HEK293 (cell line): ENCODE data around the gene KRAS.

Source experiments
- CTCF ChIA-PET: fragments of 350-600 bp; formaldehyde crosslinking; extraction: SDS; loops from one replicate; lab custom pipeline; 2021; ENCODE audit warnings: antibody characterized with exemption; lab: Yijun Ruan, JAX
- POLR2A ChIA-PET: fragments of 300-600 bp; formaldehyde crosslinking; extraction: SDS; loops from one replicate; lab custom pipeline; 2020; ENCODE audit warnings: antibody characterized with exemption, inconsistent platforms; lab: Yijun Ruan, JAX
- H3K27ac ChIP-seq: fragments of 200-500 bp; sonication (Bioruptor generic); 2 replicates; pipeline ENCODE4 v1.5.1; 2014; ENCODE audit warnings: low read depth, low read length, control low read depth, inconsistent platforms; ENCODE audit errors: extremely low read depth
- H3K36me3 ChIP-seq, 2 experiments: fragments of 200-500 bp in 1 of 2; sonication (Bioruptor generic) in 1 of 2; 1 replicate in 1 of 2; 2 replicates in 1 of 2; pipeline ENCODE4 v1.5.1; 2014 to 2017; ENCODE audit warnings: inconsistent platforms in 2 of 2, low read length in 2 of 2; ENCODE audit not compliant: control insufficient read depth in 2 of 2, insufficient read depth in 1 of 2
- H3K4me1 ChIP-seq: fragments of 200-500 bp; sonication (Bioruptor generic); 2 replicates; pipeline ENCODE4 v1.5.1; 2014; ENCODE audit warnings: mild to moderate bottlenecking, low read length, inconsistent platforms; ENCODE audit not compliant: control insufficient read depth, insufficient read depth
- H3K4me3 ChIP-seq: 2 replicates; pipeline ENCODE4 v1.5.1; 2011; ENCODE audit warnings: low read depth, mild to moderate bottlenecking, control low read depth, low read length, moderate library complexity
- H3K9me3 ChIP-seq: fragments of 200-500 bp; sonication (Bioruptor generic); 2 replicates; pipeline ENCODE4 v1.5.1; 2014; ENCODE audit warnings: low read depth, low read length, inconsistent platforms; ENCODE audit not compliant: control insufficient read depth, insufficient read depth
- GLI2 ChIP-seq: fragments of 450-650 bp; formaldehyde crosslinking; IDR thresholded peaks from 2 replicates; pipeline ENCODE4; 2017; ENCODE audit warnings: missing biosample characterization, missing genetic modification characterization, low read depth, borderline replicate concordance
- REPIN1 ChIP-seq: fragments of 450-650 bp; formaldehyde crosslinking; IDR thresholded peaks from 2 replicates; pipeline ENCODE4 v1.5.1; 2017; ENCODE audit warnings: missing biosample characterization, missing genetic modification characterization, low read depth
- ZFHX2 ChIP-seq: fragments of 450-650 bp; formaldehyde crosslinking; conservative IDR thresholded peaks from 2 replicates; pipeline ENCODE4 v1.5.1; 2016; ENCODE audit warnings: missing biosample characterization, missing genetic modification characterization
- ZFP69B ChIP-seq: fragments of 450-650 bp; formaldehyde crosslinking; IDR thresholded peaks from 2 replicates; pipeline ENCODE4 v1.5.1; 2016; ENCODE audit warnings: missing biosample characterization, missing genetic modification characterization
- ZNF140 ChIP-seq: fragments of 450-650 bp; formaldehyde crosslinking; IDR thresholded peaks from 2 replicates; pipeline ENCODE4 v1.5.1; 2016; ENCODE audit warnings: missing biosample characterization, missing genetic modification characterization
- ZNF221 ChIP-seq: fragments of 450-650 bp; formaldehyde crosslinking; IDR thresholded peaks from 2 replicates; pipeline ENCODE4 v1.5.1; 2017; ENCODE audit warnings: missing biosample characterization, missing genetic modification characterization, borderline replicate concordance
- ZNF391 ChIP-seq: fragments of 450-650 bp; formaldehyde crosslinking; IDR thresholded peaks from 2 replicates; pipeline ENCODE4 v1.5.1; 2016; ENCODE audit warnings: low read depth, missing biosample characterization, missing genetic modification characterization, borderline replicate concordance
- ZNF416 ChIP-seq: fragments of 450-650 bp; formaldehyde crosslinking; IDR thresholded peaks from 2 replicates; pipeline ENCODE4 v1.5.1; 2016; ENCODE audit warnings: missing biosample characterization, missing genetic modification characterization
- ZNF530 ChIP-seq: fragments of 450-650 bp; formaldehyde crosslinking; IDR thresholded peaks from 2 replicates; pipeline ENCODE4 v1.5.1; 2016; ENCODE audit warnings: low read depth, missing biosample characterization, missing genetic modification characterization
- ZNF560 ChIP-seq: fragments of 450-650 bp; formaldehyde crosslinking; IDR thresholded peaks from 2 replicates; pipeline ENCODE4 v1.5.1; 2017; ENCODE audit warnings: missing biosample characterization, missing genetic modification characterization, borderline replicate concordance
- TF ChIP-seq, protein P1 (sequence below): fragments of 450-650 bp; formaldehyde crosslinking; IDR thresholded peaks from 2 replicates; pipeline ENCODE4 v1.5.1; 2016; ENCODE audit warnings: missing biosample characterization, missing genetic modification characterization, borderline replicate concordance
- TF ChIP-seq, protein P2 (sequence below): fragments of 450-650 bp; formaldehyde crosslinking; conservative IDR thresholded peaks from 2 replicates; pipeline ENCODE4 v1.5.1; 2016; ENCODE audit warnings: low read depth, missing biosample characterization, missing genetic modification characterization
- TF ChIP-seq, protein P3 (sequence below): fragments of 450-650 bp; formaldehyde crosslinking; IDR thresholded peaks from 2 replicates; pipeline ENCODE4 v1.5.1; 2017; ENCODE audit warnings: missing biosample characterization, missing genetic modification characterization
- TF ChIP-seq, protein P4 (sequence below): fragments of 450-650 bp; formaldehyde crosslinking; IDR thresholded peaks from 2 replicates; pipeline ENCODE4 v1.5.1; 2016; ENCODE audit warnings: missing biosample characterization, missing genetic modification characterization

Gene KRAS

DNA sequence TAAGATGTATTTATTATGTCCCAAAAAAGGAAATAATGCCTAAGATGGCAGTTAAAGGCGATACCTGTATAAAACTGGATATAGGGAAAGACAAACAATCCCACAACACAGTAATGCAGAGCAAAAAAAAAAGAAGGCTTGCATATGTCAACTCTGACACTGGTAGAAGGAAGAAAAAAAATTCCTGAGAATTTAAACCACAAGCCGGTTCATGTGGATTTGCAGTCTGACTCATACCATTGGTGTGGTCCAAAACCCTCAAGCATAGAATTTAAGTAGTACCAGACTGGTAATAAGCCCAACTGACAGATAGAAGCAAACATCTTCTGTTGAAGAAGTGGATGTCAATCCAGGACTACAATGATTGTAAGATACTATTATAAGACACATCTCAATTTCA is 62.9 kb downstream of the KRAS start:
- CTCF ChIA-PET, result no interaction called here
- TF ChIP-seq, protein P1, sequence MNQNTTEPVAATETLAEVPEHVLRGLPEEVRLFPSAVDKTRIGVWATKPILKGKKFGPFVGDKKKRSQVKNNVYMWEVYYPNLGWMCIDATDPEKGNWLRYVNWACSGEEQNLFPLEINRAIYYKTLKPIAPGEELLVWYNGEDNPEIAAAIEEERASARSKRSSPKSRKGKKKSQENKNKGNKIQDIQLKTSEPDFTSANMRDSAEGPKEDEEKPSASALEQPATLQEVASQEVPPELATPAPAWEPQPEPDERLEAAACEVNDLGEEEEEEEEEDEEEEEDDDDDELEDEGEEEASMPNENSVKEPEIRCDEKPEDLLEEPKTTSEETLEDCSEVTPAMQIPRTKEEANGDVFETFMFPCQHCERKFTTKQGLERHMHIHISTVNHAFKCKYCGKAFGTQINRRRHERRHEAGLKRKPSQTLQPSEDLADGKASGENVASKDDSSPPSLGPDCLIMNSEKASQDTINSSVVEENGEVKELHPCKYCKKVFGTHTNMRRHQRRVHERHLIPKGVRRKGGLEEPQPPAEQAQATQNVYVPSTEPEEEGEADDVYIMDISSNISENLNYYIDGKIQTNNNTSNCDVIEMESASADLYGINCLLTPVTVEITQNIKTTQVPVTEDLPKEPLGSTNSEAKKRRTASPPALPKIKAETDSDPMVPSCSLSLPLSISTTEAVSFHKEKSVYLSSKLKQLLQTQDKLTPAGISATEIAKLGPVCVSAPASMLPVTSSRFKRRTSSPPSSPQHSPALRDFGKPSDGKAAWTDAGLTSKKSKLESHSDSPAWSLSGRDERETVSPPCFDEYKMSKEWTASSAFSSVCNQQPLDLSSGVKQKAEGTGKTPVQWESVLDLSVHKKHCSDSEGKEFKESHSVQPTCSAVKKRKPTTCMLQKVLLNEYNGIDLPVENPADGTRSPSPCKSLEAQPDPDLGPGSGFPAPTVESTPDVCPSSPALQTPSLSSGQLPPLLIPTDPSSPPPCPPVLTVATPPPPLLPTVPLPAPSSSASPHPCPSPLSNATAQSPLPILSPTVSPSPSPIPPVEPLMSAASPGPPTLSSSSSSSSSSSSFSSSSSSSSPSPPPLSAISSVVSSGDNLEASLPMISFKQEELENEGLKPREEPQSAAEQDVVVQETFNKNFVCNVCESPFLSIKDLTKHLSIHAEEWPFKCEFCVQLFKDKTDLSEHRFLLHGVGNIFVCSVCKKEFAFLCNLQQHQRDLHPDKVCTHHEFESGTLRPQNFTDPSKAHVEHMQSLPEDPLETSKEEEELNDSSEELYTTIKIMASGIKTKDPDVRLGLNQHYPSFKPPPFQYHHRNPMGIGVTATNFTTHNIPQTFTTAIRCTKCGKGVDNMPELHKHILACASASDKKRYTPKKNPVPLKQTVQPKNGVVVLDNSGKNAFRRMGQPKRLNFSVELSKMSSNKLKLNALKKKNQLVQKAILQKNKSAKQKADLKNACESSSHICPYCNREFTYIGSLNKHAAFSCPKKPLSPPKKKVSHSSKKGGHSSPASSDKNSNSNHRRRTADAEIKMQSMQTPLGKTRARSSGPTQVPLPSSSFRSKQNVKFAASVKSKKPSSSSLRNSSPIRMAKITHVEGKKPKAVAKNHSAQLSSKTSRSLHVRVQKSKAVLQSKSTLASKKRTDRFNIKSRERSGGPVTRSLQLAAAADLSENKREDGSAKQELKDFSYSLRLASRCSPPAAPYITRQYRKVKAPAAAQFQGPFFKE (tag by site-specific recombination), result no peak
- TF ChIP-seq ZNF391 (tag by site-specific recombination) (no peak), REPIN1 (tag by site-specific recombination) (no peak), GLI2 (no peak), ZNF416 (tag by site-specific recombination) (no peak), ZNF560 (tag by site-specific recombination) (no peak), ZFHX2 (tag by site-specific recombination) (no peak), ZNF221 (tag by site-specific recombination) (no peak), ZFP69B (tag by site-specific recombination) (no peak), ZNF530 (tag by site-specific recombination) (no peak), ZNF140 (tag by site-specific recombination) (no peak)
- TF ChIP-seq, protein P2, sequence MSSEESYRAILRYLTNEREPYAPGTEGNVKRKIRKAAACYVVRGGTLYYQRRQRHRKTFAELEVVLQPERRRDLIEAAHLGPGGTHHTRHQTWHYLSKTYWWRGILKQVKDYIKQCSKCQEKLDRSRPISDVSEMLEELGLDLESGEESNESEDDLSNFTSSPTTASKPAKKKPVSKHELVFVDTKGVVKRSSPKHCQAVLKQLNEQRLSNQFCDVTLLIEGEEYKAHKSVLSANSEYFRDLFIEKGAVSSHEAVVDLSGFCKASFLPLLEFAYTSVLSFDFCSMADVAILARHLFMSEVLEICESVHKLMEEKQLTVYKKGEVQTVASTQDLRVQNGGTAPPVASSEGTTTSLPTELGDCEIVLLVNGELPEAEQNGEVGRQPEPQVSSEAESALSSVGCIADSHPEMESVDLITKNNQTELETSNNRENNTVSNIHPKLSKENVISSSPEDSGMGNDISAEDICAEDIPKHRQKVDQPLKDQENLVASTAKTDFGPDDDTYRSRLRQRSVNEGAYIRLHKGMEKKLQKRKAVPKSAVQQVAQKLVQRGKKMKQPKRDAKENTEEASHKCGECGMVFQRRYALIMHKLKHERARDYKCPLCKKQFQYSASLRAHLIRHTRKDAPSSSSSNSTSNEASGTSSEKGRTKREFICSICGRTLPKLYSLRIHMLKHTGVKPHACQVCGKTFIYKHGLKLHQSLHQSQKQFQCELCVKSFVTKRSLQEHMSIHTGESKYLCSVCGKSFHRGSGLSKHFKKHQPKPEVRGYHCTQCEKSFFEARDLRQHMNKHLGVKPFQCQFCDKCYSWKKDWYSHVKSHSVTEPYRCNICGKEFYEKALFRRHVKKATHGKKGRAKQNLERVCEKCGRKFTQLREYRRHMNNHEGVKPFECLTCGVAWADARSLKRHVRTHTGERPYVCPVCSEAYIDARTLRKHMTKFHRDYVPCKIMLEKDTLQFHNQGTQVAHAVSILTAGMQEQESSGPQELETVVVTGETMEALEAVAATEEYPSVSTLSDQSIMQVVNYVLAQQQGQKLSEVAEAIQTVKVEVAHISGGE (tag by site-specific recombination), result no peak
- TF ChIP-seq, protein P3, sequence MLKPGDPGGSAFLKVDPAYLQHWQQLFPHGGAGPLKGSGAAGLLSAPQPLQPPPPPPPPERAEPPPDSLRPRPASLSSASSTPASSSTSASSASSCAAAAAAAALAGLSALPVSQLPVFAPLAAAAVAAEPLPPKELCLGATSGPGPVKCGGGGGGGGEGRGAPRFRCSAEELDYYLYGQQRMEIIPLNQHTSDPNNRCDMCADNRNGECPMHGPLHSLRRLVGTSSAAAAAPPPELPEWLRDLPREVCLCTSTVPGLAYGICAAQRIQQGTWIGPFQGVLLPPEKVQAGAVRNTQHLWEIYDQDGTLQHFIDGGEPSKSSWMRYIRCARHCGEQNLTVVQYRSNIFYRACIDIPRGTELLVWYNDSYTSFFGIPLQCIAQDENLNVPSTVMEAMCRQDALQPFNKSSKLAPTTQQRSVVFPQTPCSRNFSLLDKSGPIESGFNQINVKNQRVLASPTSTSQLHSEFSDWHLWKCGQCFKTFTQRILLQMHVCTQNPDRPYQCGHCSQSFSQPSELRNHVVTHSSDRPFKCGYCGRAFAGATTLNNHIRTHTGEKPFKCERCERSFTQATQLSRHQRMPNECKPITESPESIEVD (tag by site-specific recombination), result no peak
- TF ChIP-seq, protein P4, sequence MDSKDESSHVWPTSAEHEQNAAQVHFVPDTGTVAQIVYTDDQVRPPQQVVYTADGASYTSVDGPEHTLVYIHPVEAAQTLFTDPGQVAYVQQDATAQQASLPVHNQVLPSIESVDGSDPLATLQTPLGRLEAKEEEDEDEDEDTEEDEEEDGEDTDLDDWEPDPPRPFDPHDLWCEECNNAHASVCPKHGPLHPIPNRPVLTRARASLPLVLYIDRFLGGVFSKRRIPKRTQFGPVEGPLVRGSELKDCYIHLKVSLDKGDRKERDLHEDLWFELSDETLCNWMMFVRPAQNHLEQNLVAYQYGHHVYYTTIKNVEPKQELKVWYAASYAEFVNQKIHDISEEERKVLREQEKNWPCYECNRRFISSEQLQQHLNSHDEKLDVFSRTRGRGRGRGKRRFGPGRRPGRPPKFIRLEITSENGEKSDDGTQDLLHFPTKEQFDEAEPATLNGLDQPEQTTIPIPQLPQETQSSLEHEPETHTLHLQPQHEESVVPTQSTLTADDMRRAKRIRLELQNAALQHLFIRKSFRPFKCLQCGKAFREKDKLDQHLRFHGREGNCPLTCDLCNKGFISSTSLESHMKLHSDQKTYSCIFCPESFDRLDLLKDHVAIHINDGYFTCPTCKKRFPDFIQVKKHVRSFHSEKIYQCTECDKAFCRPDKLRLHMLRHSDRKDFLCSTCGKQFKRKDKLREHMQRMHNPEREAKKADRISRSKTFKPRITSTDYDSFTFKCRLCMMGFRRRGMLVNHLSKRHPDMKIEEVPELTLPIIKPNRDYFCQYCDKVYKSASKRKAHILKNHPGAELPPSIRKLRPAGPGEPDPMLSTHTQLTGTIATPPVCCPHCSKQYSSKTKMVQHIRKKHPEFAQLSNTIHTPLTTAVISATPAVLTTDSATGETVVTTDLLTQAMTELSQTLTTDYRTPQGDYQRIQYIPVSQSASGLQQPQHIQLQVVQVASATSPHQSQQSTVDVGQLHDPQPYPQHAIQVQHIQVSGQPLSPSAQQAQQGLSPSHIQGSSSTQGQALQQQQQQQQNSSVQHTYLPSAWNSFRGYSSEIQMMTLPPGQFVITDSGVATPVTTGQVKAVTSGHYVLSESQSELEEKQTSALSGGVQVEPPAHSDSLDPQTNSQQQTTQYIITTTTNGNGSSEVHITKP, result no peak
- POLR2A ChIA-PET, result no interaction called here
- Histone ChIP-seq H3K27ac (no peak overlapping the region), H3K4me1 (no peaks in the 10 kb centered on the region), H3K9me3 (no peaks in the 10 kb centered on the region), H3K36me3 (no peaks in the 10 kb centered on the region), H3K4me3 (no peak overlapping the region)
